NCI-H128 (cell line): ENCODE data around the gene MPRIP.

Experiments
- DNase-seq: peaks from one replicate; lab custom pipeline; 2025; ENCODE audit not compliant: unreplicated experiment; lab: John Stamatoyannopoulos, UW

The MPRIP gene

DNA sequence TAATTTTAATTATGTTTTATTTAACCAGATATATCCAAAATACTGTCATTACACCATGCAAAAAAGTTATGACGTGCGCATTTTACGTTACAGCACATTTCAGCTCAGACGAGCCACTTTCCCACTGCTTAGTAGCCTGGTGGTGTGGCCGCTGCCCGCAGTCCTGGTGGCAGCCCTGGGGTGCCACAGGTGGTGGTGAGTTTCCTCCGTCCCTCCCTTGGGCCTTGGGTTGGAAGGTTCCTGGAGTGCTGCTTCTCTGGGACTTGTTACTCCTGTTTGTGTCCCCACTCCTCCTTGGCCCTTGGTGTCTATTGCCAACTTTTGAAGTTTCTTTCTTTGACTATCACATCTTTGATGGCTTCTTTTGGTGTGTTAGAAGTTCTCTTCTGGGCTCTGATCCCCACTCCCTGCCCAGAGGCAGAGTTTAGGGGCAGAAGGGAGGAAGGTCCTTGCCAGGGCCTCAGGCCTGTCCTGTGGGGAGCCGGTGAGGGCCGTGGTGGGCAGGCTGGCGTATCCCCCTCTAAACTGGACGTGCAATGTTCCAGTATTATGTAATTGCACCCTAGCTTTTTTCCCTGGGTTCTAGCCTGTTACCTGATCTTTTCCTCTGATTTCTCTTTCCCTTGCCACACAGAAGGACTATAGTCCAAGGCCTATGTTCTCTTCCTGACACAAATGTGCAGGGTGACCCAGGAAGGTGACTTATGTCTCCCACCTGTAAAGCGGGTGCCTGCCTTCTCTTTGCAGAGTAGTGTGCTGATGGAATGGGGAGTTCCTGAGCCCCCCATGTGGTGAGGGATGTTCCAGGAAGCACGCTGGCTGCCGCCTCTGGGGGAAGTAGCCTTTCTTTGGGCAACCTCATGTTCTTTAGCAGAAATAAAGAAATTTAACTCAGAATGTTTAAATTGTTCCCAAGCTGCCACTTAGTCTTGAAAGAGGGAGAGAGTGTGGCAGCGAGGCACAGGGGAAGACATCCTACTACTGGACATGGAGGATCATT lies 8.4 kb downstream of the MPRIP start:
- DNase-seq, result no peak

DNA sequence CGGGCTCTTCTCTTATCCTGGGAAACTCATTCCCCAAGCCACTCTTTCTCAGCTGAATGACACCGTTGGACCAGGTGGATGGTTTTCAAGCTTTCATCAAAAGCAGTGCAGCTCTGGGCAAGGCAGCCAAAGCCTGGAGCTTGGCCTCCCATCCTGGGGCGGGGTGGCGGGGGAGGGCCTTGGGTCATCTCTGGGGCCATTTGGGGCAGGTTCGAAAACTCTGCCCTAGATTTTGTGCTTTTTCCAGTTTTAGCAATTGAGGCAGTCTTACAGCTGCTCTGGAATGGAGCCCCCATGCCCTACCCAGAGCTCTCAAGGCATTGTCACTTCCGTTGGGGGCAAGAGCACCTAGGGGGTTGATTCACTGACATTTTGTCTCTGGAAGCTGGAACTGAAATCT lies 9.1 kb downstream of the MPRIP start:
- DNase-seq, result no peak

DNA sequence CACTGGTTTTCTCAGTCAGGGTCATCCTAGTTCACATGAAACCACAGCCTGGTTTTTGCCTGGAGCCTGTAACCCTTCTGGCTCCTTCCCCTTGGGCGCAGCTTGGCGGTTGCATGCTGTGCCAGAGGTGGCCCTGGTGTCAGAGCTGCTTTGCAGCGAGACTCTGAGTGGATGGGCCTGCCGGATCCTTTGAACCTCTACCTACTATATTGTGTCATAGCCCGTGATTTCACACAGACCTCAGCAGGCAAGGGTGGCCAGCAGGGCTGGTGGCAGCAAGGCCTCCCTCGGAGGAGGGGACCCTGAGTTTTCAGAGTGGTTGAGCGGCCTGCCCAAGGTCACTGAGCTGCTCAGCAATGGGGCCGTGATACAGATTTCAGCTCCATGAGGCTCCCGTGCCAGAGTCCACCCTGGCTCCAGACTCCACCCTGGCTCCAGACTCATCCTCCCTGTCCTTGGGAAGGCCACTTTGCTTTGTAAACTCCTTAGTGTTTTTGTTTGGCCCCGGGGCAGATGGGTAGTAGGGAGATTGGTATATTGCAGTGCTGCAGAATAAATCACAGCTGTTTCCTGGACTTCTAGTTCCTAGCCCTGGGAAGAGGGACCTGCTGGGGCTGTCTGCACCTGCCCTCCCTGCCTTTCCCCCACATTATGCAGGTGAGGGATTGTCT lies 9.7 kb downstream of the MPRIP start:
- DNase-seq, result no peak

DNA sequence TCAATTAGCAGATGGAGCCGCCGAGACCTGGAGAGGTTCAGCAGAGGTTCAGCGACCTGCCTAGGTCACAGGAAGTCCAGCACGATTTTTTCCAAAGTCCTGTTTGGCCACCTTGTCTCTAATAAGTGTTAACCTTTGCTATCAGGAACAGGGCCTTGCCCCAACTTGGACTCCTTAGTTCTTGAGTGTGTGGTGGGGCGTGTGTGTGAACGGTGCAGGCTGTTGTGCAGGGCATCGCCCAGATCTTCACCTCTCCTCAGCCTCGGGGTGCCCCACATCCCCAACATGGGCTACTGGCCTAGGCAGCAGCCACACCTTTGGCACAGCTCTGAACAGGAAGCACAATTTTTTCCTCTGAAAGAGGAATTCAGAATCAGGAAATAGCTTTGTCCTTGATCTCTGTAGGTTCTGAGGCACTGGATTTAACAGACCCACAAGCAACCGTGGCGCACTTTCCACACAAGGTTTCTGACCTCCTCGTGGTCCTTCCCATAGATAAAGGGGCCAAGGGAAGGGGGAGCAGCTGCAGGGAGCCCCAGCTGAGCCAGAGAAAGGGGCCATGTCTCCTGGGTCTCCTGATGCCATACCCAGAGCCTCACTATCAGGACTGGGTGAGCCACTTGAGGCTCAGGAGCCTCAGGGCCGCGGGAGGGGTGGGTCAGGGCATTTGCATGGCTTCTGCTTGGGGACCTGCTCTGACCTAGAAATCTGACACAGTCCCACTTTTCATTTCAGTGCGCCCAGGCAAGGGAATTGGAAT lies 10.4 kb downstream of the MPRIP start:
- no peak for DNase-seq

DNA sequence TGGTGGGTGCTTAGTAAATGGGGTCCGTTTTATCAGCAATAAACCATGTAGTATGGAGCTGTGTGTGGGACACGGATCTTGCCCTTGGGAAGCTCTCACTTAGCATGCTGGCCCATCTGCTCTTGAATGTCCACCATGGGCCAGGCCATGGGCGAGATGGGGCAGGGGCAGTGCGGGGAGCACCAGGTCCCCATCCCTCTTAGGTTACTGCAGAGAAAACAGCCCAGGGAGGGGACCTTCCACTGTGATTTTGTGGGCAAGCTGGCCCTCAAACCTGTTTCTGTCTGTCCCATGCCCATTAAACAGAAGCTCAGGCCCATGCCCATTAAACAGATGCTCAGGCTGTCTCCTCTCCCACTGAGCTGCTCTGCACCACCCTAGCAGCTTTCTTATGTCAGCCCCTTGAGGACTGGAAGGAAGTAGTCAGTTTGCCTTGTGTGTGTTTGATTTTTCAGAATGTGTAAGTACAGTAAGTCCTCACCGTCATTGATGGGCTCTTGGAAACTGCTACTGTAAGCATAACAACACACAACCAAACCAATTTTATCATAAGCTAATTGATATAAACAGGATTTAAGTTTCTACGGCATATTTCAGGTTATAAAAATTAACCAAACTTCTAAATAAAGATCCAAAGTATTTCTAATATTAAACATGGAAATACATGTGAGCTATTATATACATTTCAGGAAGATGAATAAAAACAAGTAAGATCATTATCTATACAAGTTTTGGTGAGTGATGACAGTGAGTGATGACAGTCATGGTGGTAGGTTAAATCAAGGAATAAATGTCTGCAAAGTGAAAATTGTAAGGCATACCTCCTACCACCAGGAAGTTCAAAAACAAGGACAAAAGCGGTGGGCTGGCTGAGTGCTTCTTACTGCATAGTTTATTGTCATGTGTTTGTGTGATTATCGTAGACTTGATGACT lies 11.5 kb downstream of the MPRIP start:
- DNase-seq, result no peak

DNA sequence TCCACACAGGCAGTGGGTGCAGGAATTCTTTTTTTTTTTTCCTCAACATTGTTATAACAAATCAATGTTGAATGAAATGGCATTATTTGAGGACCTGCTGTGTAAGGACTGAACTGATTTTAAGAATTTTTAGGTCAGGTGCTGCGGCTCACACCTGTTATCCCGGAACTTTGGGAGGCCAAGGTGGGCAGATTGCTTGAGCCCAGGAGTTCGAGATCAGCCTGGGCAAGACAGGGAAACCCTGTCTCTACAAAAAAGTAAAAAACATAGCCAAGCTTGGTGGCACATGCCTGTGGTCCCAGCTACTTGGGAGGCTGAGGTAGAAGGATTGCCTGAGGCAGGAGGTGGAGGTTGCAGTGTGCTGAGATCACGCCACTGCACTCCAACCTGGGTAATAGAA lies 12.4 kb downstream of the MPRIP start:
- no peak for DNase-seq

DNA sequence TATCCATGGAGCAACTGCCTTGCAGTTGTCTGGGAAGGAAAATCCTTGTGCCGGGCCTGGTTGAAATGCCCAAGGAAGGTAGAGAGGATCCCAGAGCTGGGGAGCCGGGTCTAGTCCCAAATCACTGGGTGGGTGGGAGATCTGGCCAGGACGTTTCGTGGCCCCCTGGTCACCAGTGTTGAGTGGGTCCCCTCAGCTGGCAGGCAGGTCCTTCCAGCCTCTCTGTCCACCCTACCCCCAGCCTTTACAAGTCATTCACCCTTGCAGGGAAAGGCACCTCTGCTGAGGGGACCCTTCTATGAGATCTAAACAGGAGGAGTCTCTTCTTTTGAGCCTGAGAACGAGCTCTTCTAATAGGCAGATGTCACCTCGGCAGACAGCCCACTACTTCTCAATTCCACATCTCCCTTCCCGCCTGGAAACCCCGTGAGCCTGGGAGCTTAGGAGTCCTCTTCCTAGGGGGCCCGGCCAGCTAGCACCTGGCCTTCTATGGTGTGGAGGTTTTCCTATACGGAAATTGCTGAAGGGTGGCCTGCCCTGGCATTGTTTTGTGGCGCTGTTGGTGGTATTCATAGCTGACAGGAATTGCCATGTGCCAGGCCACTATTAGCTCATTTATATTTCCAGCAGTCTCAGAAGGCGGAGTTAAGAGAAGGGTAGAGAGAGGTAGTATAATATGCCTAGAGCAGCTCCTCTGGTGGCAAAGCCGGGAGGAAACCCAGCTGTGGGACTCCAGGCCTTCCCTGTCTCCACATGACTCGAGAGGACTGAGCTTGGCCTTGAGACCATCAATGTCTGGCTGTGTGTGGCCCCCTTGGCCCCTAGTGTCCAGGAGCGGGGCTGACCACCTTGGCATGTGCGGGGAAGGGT lies 13.3 kb downstream of the MPRIP start:
- DNase-seq, result no peak

DNA sequence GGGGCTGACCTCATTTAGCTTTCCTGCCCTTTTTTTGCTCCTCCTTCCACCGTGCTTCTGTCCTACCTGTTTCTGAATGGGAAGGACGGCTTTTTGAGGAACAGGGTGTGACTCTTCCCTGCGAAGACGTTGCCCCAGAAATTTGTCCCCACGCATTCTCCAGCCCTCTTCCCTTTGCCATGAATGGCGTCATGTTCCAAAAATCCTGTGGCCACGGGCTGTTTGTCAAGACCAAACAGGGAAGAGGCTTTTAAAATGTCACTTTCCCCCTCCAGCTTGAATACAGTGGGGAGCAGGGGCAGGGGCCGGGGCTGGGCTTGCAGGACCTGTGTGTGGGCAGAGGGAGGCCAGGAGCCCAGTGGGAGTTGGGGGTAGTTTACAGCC lies 13.9 kb downstream of the MPRIP start:
- no peak for DNase-seq

DNA sequence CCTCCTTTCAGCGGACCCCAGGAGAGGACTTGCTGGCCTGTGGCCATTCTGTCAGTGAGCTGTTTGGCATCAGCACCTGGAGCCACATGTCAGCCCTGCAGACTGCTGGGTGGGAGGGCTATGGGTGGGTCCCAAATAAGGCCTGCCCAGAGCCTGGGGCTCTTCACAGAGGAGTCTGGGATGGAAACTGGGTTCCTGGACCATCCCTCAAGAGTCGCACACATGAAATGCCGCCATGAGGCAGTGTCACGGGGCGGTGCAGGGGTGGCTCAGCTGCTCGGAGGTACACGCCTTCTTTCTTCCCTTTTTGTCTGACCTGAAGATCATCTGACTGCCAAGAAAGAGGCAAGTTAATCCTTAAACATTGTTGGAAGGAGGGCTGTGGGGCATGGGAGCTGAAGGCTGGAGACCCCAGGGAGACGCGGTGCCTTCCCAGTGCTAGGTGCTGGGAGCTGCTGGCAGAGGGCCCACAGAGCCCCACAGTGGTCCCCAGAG lies 14.8 kb downstream of the MPRIP start:
- DNase-seq, result no peak

DNA sequence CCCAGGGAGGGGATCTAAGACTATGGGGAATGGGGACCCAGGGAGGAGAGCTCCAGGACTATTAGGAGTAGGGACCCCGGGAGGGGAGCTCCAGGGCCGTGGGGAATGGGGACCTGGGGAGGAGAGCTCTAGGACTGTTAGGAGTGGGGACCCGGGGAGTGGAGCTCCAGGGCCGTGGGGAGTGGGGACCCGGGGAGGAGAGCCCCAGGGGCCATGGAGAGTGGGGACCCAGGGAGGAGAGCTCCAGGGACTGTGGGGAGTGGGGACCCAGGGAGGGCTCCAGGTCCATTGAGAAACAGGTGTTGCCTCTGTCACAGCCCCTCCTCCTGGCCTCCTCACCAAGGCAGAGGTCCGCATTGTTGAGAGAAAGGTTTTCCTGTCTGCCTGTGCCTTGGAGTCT lies 16.0 kb downstream of the MPRIP start:
- no peak for DNase-seq

DNA sequence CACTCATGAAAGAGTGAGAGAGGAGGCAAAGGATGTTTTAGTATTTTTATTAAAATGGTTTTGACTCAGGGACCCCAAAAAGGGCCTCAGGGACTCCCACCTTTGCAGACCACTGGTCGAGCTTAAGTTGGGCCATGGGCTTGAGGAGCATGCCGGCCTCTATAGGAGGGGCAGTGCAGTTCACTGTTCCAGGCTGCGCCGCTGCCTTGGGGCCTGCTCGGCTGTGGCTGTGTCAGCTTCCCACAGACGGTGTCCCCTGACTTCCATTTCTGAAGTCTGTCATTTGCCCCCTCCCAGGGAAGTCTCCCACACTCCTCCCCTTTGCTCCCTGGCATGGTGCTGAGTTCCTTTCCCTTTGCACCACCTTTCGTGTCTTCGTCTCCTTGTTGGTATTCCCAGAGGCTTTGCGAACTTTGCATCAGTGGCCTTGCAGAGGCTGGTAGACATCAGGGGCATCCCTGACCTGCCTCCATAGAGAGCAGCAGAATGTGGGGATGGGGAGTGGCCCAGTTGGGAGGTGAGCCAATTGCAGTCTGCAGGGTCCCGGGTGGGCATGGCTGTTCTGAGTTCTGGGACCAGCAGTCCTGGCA lies 17.1 kb downstream of the MPRIP start:
- no peak for DNase-seq

DNA sequence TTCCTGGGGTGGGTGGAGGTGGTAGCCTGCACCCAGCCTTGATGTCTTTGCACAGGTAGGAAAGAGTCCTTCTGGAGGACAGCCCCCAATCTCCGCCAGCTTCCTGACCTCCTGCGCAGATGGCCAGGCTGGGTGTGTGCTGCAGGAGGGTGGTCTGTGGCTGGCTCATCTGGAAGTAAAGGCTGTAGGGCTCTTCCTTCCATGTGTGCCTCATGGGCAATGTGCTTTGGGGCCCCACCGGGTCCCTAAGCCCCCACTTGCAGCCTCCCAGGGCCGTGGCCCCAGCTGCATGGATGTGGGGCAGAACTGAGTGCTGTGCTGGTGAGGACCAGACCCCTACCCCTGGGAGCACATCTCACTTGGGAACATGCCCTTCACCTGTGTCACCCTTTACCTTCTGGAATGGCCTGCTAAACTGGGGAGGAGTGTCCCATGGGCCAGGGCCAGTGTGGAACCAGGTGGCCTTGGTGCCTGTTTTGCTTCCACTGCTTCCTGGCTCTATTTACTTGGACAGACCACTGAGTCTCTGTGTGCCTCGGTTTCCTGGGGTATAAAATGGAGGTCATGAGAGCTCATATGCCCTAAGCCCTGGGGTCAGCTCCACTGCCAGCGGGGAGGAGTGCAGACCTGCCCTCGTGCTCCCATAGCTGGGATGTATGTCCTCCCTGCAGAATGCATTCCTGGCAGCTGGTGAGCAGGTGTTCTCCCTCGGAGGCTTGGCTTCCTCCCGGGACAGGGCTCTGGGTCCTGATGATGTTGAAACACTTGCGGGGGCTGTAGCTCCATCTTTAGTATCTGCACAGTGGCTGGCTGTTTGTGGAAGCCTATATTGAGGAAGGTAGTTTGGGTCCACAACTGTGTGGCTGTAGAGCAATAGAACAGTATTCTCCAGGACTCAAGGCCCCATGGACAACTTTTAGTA lies 18.0 kb downstream of the MPRIP start:
- no peak for DNase-seq

DNA sequence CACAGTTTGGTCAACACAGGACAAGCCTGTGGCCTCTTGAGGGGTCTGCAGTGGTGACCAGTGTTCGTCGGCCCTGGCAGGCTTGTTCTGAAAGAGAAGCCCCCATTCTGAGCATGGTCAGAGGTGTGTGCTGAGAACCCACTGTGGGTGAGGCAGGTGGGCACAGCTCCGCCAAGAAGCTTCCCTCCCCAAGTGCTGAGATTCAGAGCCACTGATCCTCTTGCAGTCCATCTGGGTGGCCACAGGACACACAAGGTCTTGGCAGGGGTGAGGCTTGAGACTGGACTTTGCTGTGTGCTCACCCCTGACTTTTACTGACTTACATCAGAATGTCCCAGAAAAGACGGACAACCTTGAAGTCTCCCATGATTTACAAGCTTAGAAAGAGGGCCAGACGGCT lies 18.7 kb downstream of the MPRIP start:
- no peak for DNase-seq

DNA sequence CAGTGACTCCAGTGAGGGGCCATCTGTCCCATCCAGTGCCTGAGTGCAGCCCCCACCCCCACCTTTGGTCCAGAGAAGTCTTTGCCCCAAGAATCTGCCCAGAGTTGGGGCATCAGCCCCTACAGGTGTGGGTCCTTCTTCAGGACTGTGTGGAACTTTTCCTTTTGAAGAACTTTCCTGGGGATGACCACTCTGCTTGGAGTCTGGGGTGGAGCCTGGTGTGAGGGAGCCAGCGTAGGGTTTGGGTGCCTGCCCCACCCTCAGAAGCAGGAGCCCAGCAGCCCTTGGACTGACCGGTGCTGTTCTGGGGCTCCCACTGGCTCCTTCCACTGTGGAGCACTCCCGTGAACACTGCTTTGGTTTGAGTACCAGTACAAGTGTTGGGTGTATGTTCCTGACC lies 19.3 kb downstream of the MPRIP start:
- no peak for DNase-seq

DNA sequence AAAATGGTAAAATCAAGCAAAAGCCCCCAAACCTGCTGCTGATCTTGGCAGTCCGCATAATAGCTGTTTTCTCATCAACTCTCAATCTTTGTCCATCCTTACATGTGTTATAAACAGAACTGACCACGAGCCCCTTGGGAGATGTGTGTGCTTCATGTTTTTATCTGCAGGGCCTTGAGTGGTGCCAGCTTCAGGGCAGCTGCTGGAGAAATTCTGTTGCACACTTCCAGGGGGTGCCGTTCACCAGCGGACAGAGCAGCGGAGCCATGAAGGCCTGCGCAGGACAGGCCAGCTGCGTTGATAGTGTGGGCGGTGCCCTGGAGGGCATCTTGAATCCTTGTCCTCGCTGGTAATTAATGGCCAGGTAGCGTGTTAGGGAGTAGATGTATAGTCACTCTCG lies 20.1 kb downstream of the MPRIP start:
- no peak for DNase-seq

DNA sequence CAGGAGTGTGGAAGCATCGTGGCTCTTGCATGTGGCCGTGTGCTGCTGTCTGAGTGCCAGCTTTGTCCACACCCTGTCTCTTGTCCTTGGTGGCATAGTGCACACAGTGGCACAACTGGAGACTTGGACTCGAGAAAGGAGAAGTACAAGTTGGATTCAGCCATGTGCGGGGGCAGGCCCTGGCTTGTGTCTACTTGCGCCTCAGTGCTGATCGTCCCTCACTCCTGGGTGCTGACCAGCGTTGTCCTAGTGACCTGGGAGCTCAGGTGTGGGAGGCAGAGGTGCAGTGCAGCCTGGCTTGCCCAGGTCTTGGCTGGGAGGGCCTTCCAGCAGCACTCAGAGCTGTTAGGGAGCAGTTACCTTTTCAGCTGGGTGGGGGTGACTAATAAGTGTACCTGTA lies 20.6 kb downstream of the MPRIP start:
- DNase-seq, result no peak

DNA sequence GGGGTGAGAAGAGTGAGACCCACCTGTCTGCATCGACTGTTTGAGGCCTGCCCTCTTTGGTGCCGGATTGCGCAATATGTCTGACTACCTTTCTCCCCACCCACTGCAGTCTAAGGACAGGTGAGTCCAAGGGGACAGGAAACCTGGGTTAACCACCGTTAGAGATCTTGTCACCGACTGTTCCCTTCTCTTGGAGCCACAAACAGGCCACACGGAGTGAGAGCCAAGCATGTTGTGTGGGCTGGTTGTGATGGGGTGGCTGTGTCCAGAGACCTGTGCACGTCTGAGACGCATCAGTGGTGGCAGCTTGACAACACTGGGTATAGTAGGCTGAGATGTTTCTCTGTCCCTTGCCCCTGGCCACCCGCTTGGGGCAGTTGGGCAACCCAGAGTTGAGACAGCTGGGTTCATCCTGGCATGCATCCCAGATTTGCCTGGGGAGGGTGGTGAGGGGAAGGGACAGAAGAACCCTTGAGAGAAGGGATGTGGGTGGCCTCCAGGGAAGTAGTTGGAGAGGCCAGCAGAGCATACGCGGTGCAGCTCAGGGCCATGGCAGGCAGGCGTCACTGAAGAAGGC lies 21.4 kb downstream of the MPRIP start:
- no peak for DNase-seq

DNA sequence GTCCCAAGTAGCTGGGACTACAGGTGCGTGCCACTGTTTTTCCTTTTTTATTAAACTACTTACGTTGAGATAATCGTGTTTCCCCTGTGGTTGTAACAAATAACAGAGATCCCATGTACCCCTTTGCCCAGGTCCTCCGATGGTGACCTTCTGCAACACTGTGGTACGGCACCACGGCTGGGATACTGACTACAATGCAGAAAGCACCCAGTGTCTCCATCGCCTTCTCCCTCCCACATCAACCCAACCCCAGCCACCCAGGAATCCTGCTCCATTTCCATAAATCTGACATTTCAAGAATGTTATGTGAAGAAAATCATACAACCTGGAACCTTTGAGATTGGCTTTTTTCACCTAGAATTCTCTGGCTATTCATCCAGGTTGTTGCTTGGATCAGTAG lies 22.1 kb downstream of the MPRIP start:
- no peak for DNase-seq
